ENCODE data around the gene PPP1R14C.

DNA sequence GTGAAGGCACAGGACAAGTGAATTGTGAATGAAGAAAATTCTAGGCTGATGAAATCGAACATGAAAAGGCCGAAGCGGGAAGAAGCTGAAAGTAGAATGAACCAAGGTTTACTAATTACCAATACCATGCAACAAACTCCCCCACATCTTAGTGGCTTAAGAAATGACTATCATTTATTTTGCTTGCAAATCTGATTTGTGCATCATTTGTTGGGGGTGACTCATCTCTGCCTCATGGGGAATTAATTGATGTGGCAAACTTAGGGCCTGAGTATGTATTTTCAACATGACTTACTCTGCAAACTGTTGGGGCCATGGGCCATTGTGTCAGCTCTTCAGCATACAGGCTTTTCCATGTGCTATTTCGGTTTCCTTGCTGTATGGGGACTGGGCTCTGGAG, 26.8 kb downstream of the PPP1R14C start:
- TF ChIP-seq, protein P1, sequence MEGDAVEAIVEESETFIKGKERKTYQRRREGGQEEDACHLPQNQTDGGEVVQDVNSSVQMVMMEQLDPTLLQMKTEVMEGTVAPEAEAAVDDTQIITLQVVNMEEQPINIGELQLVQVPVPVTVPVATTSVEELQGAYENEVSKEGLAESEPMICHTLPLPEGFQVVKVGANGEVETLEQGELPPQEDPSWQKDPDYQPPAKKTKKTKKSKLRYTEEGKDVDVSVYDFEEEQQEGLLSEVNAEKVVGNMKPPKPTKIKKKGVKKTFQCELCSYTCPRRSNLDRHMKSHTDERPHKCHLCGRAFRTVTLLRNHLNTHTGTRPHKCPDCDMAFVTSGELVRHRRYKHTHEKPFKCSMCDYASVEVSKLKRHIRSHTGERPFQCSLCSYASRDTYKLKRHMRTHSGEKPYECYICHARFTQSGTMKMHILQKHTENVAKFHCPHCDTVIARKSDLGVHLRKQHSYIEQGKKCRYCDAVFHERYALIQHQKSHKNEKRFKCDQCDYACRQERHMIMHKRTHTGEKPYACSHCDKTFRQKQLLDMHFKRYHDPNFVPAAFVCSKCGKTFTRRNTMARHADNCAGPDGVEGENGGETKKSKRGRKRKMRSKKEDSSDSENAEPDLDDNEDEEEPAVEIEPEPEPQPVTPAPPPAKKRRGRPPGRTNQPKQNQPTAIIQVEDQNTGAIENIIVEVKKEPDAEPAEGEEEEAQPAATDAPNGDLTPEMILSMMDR (IDR thresholded peaks at IDR 0.05; ENCODE audit: poor library complexity): no peak
- TF ChIP-seq EZH2 (IDR thresholded peaks at IDR 0.05; ENCODE audit: borderline replicate concordance): no peak
